Measurements from ENCODE around the gene LIMD2.

- TF ChIP-seq POLR2AphosphoS5 (IDR thresholded peaks at IDR 0.05; ENCODE audit: low read depth, low read length) (no peak), SIN3A (IDR thresholded peaks at IDR 0.05; ENCODE audit: borderline replicate concordance, insufficient read depth, low read length) (no peak)
Measured at GRCh38 chr17:63680700-63681099, 19.2 kb downstream of the LIMD2 start.

All from PFSK-1 (cell line).